Measurements from ENCODE around the gene ATG2A. TPM values are rescaled to one million over a fixed set of nuclear protein-coding genes. Genes with fewer than 3 reads are reported as not detected.

ATG2A gene
- total and polyA plus RNA-seq, 9 of the 15 experiments (the other 6 are each of a cell fraction or from before 2014, with no cell fraction given): 0.25 to 45.9 (median 5.2) TPM

- TF ChIP-seq CHD4 (IDR thresholded peaks at IDR 0.05; ENCODE audit: insufficient read depth, insufficient replicate concordance, low read depth, low read length, poor library complexity, severe bottlenecking): no peak
These were observed 31.4 kb downstream of the ATG2A start (continued) for GRCh38 chr11:64885367-64886286.

DNA sequence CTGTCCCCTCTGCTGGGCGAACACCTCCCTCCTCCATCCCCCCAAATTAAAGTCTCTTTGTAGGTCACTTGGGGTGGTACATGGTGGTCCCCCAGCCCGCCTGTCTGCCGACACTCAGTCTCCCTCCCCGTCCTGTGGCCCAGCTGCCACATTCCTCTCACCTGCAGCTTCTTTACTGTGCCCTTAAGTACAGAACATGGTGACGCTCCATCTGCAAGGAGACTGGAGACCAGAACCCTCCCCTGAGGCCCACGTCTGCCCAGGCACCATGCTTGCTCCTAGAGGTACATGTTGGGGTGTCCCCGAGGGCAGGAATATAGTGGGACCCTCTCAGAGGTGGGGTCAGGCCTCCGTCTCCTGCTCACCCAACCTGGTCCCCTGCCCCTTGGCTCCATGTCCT lies 33.0 kb downstream of the ATG2A start:
- H3K4me1 ChIP-seq (replicated peaks in 1 of 2; ENCODE audit: control insufficient read depth in 2 of 2, insufficient read depth in 2 of 2, low read length in 2 of 2): peaks cover 40 to 61% of the 10 kb centered on the region in 2 experiments

More for the DNA sequence above, 33.0 kb downstream of the ATG2A start:
- Histone ChIP-seq H3K36me3 (ENCODE audit: control insufficient read depth, insufficient read depth, low read length) (no peaks in the 10 kb centered on the region), H3K9me3 (replicated peaks; ENCODE audit: control insufficient read depth, insufficient read depth, low read depth, low read length) (no peaks in the 10 kb centered on the region), H3K9me1 (ENCODE audit: control insufficient read depth, insufficient read depth, low read length) (no peaks in the 10 kb centered on the region), H3K4me2 (ENCODE audit: insufficient read depth, low read length) (no peak overlapping the region), H3K79me2 (ENCODE audit: control insufficient read depth, insufficient read depth, low read length) (peaks cover 7% of the 10 kb centered on the region; the same call in 2 of the 3 replicates), H3K27me3 (ENCODE audit: control insufficient read depth in 2 of 2, insufficient read depth in 2 of 2, low read length in 2 of 2) (no peaks in the 10 kb centered on the region), H2AFZ (ENCODE audit: low read depth, low read length) (no peak overlapping the region), H3K9ac (ENCODE audit: insufficient read depth in 1 of 2, low read depth in 2 of 2, low read length in 2 of 2) (peak overlapping the region in 1 of 2 experiments; percentile 20; a peak in 1 of 4 replicates), H4K20me1 (replicated peaks; ENCODE audit: control insufficient read depth, insufficient read depth, low read length) (no peaks in the 10 kb centered on the region), H3K4me3 (no peak overlapping the region), H3K27ac (ENCODE audit: extremely low read depth, low read depth, low read length) (no peak overlapping the region)
- ATAC-seq (no peak), FAIRE-seq (no peak), DNase-seq (ENCODE audit: extremely low read depth in 1 of 4, low spot score in 3 of 4) (no peak)
- no peak for TF ChIP-seq POLR3G (IDR thresholded peaks at IDR 0.05; ENCODE audit: extremely low read depth, insufficient read length, insufficient replicate concordance)
- TF ChIP-seq KLF16 (IDR thresholded peaks at IDR 0.05): no peak
- WGBS (ENCODE audit: insufficient coverage, low coverage, missing lambda C conversion rate): 87% methylated on average over 8 of the region's 8 CpGs
- CTCF ChIA-PET (ENCODE audit: low intra/inter-chr PET ratio): no interaction called here
- no TSS peak for BruUV-seq (replicated peaks)
- intact Hi-C loops (cut with micrococcal nuclease) (loop anchor here (10.0 kb wide), 1 partner anchor 231 kb away; the partner anchor contains the start of genes TM7SF2 and ZNHIT2), in situ Hi-C loops (cut with MboI) (no loop called here)
- POLR2A ChIA-PET: interaction anchor here (1.0 to 2.2 kb wide), 2 partner anchors 14 to 33 kb away, joined by 3 to 12 read pairs; no protein-coding TSS in a partner anchor

All from K562 (cell line).